Measurements from ENCODE around the gene COASY.

Gene COASY

DNA sequence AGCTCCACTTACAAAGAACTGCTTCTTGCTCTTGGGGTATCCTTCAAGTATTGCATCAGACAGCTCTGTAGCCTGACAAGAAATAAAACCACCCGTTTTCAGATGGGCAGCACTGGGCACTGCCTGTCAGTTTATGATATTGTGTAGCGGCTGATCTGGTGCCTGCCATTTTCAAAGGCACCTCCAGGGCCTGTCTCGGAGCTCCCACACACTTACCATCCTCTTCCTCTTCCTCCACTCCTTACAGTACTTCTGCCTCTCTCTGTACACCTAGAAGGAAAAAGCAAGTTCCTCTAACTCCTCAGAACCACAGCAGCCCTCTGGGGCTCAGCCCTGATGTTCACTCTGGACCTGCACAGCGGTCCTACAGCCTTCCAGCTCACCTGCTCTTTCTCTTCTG lies 11.1 kb downstream of the COASY start:
- DNase-seq (ENCODE audit: low read depth in 2 of 2), result no peak

DNA sequence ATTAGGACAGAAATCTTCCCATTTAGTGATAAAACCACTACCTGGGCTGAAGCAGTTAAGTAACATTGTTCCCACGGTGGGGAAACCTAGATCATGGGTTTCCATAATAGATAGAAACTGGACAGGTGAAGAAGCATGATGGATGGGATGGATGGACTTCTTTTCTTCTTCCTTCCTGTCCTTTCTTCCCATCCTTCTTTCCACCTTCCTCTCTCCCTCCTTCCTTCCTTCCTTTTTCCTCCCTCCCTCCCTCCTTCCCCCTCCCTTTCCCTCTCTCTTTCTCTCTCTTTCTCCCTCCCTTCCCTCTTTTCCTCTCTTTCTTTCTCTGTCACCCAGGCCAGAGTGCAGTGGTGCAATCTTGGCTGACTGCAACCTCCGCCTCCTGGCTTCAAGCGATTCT lies 12.5 kb downstream of the COASY start:
- no peak for DNase-seq (ENCODE audit: low read depth in 2 of 2)

DNA sequence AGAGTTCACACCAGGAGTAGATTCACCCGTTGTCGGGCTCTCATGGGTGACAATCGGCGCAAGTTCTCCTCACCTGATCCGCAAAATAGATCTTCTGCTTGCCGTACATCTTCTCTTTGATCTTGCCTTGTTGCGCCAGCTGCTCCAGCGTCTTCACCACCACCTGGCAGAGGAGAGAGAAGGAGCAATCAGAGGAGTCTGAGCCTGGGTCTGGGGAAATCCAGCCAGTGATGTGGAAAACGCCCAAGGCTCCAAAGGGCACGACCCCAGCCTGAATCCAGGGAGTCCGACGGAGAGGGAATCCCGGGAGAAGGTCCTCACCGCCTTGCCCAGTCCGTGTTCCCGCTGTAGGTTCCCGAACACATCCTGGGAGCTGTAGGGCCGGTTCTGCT lies 15.2 kb downstream of the COASY start:
- DNase-seq (ENCODE audit: low read depth in 2 of 2), result no peak

- DNase-seq (ENCODE audit: low read depth in 2 of 2), result peak; percentile 72 to 83
These were observed 15.8 kb downstream of the COASY start, which contains the start of gene PSMC3IP for GRCh38 chr17:42577532-42578281. Gene PSMC3IP (minus strand): TSS chr17:42577729. CDS start chr17:42577686, 43 bp downstream.

DNA sequence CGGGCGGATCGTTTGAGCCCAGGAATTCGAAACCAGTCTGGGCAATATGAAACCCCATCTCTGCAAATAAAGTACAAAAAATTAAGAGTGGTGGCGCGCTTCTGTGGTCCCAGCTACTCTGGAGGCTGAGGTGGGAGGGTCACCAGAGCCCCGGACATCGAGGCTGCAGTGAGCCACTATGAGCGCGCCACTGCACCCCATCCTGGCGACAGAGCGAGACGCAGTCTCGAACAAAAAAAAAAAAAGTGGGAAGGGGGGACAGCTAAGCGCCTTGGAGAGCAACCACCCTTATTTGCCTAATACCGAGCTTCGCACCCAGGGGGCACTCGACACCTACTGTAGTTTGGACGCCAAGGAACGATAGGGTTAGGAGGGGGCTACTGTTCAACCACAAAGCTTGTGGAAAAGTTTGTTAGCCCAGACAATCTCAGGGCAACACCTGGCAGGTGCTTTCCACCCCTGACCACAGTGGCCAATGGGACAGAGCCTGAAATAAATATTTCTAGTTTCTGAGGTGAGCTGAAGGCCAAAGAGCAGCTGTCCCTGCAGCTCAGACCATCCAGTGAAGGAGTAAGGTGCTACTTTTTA lies 16.4 kb downstream of the COASY start:
- peak in 1 of 2 donors; percentile 56 for DNase-seq (ENCODE audit: low read depth in 2 of 2)

GRCh38 chr17:42579794-42580551 lies 18.0 kb downstream of the COASY start:
- DNase-seq (ENCODE audit: low read depth in 2 of 2), result no peak

DNA sequence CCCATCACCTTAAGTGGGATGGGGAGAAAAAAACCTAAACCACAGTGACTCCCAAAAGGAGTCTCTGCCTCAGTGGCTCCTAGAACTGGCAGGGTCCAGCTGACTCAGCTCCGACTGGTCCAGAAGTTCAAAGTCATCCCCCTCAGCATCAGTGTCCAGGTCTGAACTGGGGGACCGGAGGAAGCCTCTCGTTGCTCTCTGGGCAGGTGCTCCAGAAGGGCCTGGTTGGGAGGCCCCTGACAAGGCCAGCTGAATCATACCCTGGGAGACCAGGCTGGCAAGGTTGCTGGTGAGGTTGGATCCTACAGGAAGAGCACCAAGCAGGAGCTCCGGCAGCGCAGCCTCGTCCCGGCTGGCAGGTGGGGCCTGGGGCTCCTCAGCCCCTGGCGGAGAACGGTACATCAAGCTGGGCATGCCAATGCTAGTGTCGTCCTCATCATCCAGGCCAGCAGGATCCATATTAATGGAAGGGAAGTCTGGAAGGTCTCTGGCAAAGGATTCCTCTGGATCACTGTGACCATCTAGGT lies 19.9 kb downstream of the COASY start:
- DNase-seq (ENCODE audit: low read depth in 2 of 2), result no peak

GRCh38 chr17:42584880-42585279 lies 22.9 kb downstream of the COASY start:
- DNase-seq (ENCODE audit: low read depth in 2 of 2), result no peak

DNA sequence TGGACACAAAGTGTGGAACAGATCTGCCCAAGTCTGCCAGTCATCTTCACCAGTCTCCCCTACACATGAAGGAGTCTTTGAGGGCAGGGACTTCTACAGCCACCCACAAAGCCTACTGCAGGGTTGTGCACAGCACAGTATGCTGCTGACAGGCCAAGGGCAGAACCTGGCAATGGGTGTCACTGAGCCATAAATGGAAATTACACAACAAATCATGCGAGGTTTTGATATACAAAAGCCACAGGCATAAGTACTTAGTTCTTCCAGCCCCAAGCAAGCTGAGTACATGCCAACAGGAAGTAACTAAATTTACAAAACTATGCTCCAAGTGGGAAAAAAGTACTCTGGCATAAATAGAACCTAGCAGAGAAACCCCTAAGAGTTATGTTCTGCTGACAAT lies 23.4 kb downstream of the COASY start:
- DNase-seq (ENCODE audit: low read depth in 2 of 2), result no peak

DNA sequence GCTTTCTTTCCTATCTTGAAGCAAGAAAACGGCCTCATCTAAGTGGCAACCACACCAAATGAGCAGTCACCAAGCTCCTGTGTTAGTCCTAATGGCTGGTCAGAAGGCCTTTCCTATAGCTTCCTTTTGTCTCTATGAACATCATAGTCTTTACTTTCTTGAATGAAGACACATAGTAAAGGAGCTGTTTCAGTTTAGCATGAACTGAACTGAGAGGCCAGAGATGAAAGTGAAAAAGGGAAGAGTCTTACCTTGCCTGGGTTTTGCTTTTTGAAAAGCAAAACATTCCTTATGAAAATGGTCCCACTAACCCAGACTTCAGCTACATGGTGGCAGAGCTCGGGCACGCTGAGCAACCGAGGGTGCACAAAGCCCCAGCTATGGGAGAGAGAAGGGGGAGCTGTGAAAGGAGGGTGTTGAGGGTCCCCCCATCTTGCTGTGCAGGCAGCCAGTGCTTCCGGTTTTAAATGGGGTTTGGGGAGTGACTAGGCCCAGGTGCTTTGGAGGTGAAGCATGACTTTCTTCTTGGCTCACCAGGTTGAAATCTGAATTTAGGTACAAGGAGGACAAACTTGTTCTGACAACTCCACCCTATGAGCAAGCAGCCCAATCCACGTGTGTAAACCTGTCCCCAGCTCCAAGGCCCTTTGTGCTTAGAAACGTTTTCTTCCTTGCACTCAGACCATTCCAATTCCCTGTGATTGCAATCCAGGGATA lies 24.7 kb downstream of the COASY start:
- no peak for DNase-seq (ENCODE audit: low read depth in 2 of 2)

DNA sequence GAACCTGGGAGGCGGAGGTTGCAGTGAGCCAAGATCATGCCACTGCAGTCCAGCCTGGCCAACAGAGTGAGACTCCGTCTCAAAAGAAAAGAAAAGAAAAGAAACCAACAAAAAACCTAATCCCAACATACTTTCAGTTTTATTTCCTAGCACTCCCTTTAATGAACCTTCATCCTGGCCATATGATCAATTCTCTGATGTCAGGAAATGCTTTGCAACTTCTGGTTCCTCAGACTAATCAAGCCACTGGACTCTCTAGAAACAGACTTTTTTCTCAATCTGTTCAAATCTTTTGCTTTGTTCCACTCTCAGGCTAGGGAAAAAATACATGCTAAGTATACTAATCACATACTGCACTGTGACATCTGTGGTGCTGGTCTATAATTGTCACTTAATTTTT lies 28.9 kb downstream of the COASY start:
- no peak for DNase-seq (ENCODE audit: low read depth in 2 of 2)

DNA sequence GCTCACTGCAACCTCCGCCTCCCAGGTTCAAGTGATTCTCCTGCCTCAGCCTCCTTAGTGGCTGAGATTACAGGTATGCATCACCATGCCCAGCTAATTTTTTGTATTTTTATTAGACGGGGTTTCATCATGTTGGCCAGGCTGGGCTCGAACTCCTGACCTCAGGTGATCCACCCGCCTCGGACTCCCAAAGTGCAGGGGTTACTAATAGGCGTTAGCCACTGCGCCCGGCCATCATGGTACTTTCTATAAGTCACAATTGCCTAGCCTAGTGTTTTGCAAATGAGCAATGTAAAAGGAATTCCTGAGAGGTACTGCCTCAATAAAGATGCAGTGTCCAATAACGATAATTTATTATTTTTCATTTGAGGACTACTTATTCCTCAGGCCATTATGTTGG lies 29.5 kb downstream of the COASY start:
- DNase-seq (ENCODE audit: low read depth in 2 of 2), result no peak

DNA sequence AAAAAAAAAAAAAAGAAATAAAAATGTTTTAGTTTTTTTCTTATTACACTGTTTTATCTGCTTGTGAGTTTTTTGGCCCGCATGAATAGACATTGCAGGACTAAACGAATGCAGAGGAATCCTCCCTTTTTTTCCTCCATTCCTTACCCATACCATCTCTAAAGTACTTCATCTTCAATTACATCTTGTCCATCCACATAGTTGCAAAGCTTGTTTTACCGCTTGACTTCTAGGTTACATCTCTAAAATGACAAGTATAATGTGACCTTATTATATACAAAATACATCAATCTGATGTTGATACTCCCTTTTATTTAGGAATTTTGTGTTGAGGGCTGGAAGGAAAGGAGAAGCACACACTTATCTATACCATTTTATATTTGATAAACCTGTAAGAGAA lies 34.4 kb downstream of the COASY start:
- DNase-seq (ENCODE audit: low read depth in 2 of 2), result no peak

DNA sequence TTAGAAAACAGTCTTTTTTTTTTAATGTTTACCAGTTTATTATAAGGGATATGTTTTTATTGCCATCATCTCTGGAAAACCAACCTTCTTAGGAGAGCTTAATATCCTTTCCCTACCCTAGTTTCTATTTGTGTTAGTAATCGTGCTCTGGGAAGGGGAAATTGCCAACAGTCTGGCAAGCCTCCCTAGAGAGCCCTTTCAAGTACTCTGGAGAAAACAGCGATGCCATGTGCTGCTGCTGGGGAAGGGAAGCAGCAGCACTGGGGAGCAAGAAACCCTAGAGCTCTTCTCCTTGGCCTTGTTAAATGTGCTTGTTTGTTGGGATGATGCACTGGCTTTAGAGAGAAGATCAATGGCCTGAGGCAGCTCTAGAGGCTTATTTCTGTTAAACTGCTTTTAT lies 37.0 kb downstream of the COASY start:
- no peak for DNase-seq (ENCODE audit: low read depth in 2 of 2)

GRCh38 chr17:42603318-42603717 lies 41.4 kb downstream of the COASY start:
- no peak for DNase-seq (ENCODE audit: low read depth in 2 of 2)

GRCh38 chr17:42607769-42608168 lies 45.8 kb downstream of the COASY start:
- no peak for DNase-seq (ENCODE audit: low read depth in 2 of 2)

GRCh38 chr17:42608305-42609181 lies 46.6 kb downstream of the COASY start:
- DNase-seq (ENCODE audit: low read depth in 2 of 2), result peak in 1 of 2 donors; percentile 2

GRCh38 chr17:42609182-42609813 lies 47.4 kb downstream of the COASY start, which contains the start of the genes RETREG3 and TUBG1:
Gene RETREG3 (minus strand): TSS chr17:42609374. CDS start chr17:42609324, 50 bp downstream.
Gene TUBG1 (plus strand): TSS chr17:42609683. CDS start chr17:42609738, 55 bp downstream.
- DNase-seq (ENCODE audit: low read depth in 2 of 2), result peak; percentile 95 to 99

GRCh38 chr17:42609814-42610801 lies 48.2 kb downstream of the COASY start:
- peak in 1 of 2 donors; percentile 6 for DNase-seq (ENCODE audit: low read depth in 2 of 2)
